GF-D8 (cell line): Measurements from ENCODE around the gene RALGDS.
"Not testable (repeated sequence)": the region's sequence is repeated elsewhere in the genome, so short reads cannot be mapped to it uniquely, and the experiment has no call there.

Experiments used
- DNase-seq: peaks from one replicate; lab custom pipeline; 2025; lab: John Stamatoyannopoulos, UW

The RALGDS gene

GRCh38 chr9:133106511-133107244, 14.4 kb downstream of the RALGDS start:
- DNase-seq: no peak

GRCh38 chr9:133105461-133105770, 15.6 kb downstream of the RALGDS start:
- DNase-seq: no peak

- DNase-seq: no peak
Measured at GRCh38 chr9:133104718-133105460, 16.2 kb downstream of the RALGDS start.

- DNase-seq: no peak
Measured at GRCh38 chr9:133103987-133104505, 17.0 kb downstream of the RALGDS start.

- no peak for DNase-seq
Measured at GRCh38 chr9:133103183-133103986, 17.7 kb downstream of the RALGDS start.

- no peak for DNase-seq
Measured at GRCh38 chr9:133102190-133103021, 18.6 kb downstream of the RALGDS start.

GRCh38 chr9:133101356-133102189, 19.5 kb downstream of the RALGDS start:
- DNase-seq: no peak

- DNase-seq: no peak
Measured at GRCh38 chr9:133100506-133101355, 20.3 kb downstream of the RALGDS start.

- DNase-seq: no peak
Measured at GRCh38 chr9:133099726-133100505, 21.1 kb downstream of the RALGDS start.

GRCh38 chr9:133098871-133099270, 22.2 kb downstream of the RALGDS start:
- DNase-seq: no peak

- no peak for DNase-seq
Measured at GRCh38 chr9:133098104-133098754, 22.8 kb downstream of the RALGDS start.

GRCh38 chr9:133094842-133095393, 26.1 kb downstream of the RALGDS start:
- no peak for DNase-seq

GRCh38 chr9:133094351-133094750, 26.7 kb downstream of the RALGDS start:
- DNase-seq: not testable (repeated sequence)

GRCh38 chr9:133090752-133091385, 30.2 kb downstream of the RALGDS start:
- DNase-seq: no peak

GRCh38 chr9:133090187-133090586, 30.9 kb downstream of the RALGDS start:
- DNase-seq: no peak

GRCh38 chr9:133089271-133089671, 31.8 kb downstream of the RALGDS start:
- no peak for DNase-seq

GRCh38 chr9:133088756-133089155, 32.3 kb downstream of the RALGDS start:
- DNase-seq: no peak
